Stimulated activated CD4-positive, alpha-beta T cell treated with anti-CD3 and anti-CD28 coated beads, Interleukin-12 subunit alpha, Interleukin-12 subunit beta, amount 100 ng/mL, for 4 hours (primary cell): ENCODE measurements around the gene LMF1.
"Not testable (repeated sequence)": the region's sequence is repeated elsewhere in the genome, so short reads cannot be mapped to it uniquely, and the experiment has no call there.

ENCODE experiments used
- DNase-seq: peaks from one replicate; pipeline ENCODE4 v3.0.0-alpha.2; 2020

The LMF1 gene

DNA sequence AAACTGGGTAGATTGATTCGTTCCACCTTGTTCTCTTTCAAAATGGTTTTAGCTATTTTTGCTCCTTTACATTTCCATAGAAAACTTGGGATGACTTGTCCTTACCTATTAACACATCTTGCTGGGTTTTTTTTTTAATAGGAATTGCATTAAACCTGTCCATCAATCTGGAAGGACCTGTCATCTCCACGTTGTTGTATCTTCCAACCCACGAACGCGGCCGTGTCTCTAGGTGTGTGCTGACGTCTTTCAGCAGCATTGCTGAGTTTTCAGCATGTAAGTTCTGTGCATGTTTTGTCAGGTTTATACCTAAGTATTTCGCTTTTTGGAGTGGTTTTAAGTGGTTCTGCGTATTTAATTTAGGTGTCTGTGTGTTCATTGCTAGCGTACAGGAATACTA, 109.9 kb downstream of the LMF1 start:
- DNase-seq: no peak

DNA sequence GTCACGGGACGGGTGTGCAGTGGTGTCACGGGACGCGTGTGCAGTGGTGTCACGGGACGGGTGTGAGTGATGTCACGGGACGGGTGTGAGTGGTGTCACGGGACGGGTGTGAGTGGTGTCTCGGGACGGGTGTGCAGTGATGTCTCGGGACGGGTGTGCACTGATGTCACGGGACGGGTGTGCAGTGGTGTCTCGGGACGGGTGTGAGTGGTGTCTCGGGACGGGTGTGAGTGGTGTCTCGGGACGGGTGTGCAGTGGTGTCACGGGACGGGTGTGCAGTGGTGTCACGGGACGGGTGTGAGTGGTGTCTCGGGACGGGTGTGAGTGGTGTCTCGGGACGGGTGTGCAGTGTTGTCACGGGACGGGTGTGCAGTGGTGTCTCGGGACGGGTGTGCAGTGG, 111.8 kb downstream of the LMF1 start:
- not testable (repeated sequence) for DNase-seq

DNA sequence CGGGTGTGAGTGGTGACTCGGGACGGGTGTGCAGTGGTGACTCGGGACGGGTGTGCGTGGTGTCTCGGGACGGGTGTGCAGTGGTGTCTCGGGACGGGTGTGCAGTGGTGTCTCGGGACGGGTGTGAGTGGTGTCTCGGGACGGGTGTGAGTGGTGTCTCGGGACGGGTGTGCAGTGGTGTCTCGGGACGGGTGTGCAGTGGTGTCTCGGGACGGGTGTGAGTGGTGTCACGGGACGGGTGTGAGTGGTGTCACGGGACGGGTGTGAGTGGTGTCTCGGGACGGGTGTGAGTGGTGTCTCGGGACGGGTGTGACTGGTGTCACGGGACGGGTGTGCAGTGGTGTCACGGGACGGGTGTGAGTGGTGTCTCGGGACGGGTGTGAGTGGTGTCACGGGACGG, 112.3 kb downstream of the LMF1 start:
- not testable (repeated sequence) for DNase-seq

DNA sequence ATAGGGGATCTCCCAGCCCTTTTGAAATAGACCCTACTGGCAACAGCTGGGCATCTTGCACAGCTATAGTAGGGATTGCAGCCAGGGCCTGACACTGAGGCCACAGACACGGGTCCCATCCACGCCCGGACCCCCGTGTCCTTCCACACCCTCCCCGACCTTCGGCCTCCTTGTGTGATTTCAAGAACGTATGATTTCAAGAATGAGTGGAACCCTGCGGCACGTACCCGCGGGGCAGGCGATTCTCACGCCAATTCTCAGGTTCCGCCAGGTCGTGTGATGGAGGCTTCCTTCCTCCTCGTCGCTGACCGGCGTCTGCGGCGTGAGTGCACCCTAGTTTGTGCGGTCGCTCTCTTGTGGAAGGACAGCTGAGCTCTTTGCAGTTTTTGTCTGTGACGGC, 114.0 kb downstream of the LMF1 start:
- no peak for DNase-seq

DNA sequence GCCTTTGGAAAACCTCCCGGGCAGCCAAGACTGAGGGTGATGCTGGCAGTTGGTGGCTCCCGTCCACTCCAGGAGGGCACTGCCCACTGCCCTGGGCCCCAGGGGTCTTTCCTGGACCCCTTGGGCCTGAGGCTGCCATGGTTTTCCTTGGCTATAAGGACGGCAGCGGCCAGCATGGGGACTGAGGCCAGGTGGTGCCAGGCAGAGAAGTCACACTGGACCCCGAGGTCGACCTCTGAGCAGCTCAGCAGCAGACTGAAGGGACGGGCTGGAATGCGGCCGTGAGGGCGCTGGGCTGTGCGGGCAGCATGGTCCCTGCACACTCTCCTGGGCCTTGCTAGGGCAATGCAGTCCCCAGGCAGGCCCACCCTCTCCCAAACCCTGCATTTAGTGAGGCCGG, 114.7 kb downstream of the LMF1 start:
- DNase-seq: no peak

DNA sequence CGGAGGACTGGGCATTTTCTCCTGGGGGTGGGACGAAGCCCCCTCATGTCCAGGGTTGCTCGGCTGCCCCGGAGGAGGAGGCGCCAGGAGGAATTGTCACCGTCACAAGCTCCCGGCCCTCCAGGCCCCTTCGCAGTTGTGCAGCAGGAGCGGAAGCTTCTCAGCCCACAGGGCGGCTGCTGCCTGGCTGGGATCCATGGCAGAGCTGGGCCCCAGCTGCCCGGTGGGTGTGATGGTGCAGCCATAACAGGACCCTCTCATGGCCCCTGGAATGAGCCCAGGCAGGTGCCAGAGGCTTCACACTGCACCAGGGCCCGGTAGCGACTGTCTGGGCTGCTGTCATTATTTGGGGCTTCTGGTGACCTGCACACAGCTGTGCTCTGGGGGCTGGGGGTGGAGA, 115.3 kb downstream of the LMF1 start:
- no peak for DNase-seq

DNA sequence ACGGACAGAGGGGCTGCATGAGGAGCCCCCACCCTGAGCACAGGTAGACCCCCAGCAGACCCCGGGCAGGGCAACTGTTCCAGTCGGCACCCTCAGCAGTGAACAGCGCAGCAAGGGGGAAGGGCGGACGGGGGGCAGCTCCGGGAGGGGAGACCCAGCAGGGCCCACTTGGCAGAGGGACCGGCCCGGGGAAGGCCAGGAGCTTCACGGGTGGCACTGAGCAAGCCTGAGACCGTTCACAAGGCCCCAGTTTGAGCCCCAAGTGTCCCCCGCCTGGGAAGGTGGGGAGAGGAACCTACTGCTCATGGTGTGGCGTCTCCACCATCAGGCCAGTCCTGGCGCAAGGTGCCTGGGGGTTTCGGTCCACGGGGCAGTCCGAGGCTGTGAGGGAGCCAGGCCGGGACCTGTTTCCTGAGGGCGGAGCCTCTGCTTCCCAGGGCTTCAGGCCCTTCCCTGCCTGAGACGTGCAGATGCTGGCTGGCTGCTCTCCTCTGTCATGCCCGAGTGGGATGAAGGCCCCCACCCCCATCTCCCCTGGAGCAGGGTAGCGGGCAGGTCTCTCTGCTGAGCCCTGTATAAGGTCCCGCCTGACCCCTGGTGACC, 115.9 kb downstream of the LMF1 start:
- no peak for DNase-seq

DNA sequence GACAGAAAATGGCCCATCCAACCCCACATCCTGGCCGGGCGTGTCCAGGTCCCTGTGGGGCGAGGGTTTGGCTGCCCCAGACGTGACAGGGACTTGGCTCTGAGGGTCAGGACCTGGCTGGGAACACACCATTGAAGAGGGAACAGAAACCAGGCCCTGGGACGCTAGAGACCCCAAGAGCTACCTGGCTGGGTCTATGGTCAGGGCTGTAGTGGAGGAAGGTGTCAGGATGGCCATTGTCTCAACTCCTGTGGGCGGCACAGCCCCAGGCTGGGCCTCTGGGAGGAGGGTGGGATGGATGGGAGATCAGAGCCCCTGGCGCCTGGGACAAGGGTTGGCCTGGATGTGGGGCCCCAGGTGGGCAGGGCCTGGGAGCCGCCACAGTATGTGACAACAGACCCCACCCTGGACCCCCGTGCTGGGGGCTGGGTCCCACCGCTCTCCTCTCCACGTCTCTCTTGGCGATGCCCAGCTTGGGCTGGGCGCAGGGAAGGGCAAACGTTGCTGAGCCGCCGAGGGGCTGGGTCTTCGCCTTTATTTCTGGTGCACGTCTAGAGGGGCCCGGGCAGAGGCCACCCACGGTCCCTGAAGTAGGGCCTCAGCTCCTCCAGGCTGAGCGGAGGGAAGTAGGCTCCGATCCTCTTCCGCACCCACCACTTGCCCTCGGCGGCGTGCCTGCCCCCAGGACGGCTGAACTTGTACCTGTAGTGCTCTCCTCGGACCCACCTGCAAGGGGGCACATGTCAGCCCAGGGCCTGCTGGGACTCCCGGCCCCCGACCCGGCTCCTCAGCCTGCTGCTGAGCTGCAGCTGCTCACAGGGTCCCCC, 116.6 kb downstream of the LMF1 start:
- DNase-seq: no peak

DNA sequence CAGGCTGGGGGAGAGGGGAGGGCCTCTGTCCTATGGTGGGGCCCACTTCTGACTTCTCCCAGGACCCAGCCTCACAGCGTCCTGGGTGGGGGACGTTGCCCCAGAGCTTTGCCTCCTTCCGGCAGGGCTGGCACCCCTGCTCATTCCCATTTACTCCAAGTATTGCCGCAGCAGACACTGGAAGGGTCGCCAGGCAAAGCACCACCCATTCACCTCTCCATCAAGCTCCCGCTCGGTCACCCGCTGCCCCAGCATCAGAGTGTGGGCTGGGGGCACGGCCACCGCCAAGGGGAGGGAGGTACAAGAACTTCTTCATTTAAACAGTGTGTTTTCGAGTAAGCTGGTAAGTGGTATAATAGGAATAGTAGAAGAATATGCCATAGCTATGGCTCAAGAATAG, 117.5 kb downstream of the LMF1 start:
- DNase-seq: no peak

DNA sequence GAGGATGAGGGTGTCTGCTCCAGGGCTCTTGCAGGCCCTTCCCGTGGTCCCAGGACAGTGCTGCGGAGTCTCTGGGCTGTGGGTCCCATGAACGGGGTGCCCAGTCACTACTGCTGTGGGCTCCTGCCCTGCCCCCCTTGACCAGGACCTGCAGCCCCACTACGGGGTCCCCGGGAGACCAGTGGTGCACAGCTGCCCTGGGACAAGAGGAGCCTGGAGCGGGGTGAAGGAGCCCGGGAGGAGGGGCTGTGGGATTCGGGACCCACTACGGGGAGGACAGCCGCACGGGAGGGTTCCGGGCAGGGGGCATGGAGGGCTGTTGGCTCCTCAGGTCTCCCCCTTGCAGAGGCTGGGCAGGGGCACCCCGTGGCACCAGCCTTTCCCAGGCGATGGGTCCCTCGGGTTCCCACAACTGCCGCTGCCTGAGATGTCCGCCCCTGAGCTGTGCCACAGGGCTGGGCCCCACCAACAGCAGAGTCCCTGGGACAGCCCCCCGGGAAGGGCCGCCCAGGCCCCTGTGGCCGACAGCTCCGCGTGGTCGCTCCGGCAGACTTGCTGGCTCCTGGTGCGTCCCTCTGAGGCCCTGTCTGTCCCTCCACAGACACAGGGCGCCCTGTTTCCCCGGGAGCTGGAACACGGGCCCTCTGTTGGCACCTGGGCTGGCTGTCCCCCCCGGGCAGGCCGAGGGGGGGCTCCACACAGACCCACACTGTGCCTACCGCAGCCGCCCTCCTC, 118.2 kb downstream of the LMF1 start:
- DNase-seq: no peak

DNA sequence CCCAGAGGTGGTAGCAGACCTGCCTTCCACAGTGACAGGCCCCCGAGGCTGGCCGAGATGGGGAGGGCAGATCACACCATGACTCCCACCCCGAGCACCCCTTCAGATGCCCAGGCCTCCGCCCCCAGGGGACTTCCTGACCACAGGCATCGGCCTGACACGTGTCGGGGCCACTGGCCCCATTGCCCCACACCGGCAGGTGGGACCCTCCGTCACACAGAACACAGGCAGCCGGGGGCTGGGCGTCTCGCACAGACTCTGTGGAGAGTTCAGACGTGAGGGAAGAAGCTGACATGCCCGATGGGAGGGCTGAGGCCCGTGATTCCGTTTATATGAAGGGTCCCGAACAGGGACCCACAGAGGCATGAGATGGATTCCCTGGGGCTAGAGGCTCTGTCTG, 118.9 kb downstream of the LMF1 start:
- DNase-seq: no peak

DNA sequence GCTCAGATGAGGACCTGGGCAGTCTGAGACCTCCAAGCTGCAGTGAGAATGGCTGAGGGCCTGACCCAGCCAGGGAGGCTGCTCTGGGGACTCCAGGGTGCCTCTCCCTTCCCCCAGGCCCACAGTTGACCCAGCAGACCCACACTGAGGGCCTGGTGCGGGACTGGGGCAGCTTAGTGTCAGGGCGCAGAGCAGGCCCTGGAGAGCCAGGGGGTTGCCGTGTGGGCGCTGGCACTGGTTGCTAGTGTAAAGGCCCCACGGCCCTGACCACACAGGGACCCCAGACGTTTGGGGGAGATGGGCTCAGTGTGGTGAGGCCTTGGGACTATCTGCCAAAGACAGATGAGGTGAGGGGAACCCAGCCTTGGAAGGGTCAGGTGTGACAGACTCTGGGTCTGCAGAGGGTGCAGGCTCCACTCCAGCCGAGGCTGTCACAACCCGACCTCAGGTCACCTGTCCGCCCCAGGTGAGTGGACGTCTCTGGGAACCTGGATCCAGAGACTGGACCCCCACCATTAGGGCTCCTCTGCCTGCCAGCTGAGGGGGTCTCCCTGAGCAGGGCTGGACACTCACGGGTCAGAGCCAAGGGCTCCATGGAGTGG, 119.5 kb downstream of the LMF1 start:
- no peak for DNase-seq

DNA sequence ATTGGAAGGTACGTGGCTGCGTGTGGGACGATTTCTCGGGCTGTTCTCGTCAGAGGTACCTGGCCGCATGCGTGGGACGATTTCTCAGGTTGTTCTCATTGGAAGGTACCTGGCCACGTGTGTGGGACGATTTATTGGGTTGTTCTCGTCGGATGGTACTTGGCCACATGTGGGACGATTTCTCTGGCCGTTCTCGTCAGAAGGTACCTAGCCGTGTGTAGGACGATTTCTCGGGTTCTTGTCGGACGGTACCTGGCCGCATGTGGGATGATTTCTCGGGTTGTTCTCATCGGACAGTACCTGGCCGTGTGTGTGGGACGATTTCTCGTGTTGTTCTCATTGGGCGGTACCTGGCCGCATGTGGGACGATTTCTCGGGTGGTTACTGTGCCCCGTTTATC, 120.1 kb downstream of the LMF1 start:
- DNase-seq: no peak

DNA sequence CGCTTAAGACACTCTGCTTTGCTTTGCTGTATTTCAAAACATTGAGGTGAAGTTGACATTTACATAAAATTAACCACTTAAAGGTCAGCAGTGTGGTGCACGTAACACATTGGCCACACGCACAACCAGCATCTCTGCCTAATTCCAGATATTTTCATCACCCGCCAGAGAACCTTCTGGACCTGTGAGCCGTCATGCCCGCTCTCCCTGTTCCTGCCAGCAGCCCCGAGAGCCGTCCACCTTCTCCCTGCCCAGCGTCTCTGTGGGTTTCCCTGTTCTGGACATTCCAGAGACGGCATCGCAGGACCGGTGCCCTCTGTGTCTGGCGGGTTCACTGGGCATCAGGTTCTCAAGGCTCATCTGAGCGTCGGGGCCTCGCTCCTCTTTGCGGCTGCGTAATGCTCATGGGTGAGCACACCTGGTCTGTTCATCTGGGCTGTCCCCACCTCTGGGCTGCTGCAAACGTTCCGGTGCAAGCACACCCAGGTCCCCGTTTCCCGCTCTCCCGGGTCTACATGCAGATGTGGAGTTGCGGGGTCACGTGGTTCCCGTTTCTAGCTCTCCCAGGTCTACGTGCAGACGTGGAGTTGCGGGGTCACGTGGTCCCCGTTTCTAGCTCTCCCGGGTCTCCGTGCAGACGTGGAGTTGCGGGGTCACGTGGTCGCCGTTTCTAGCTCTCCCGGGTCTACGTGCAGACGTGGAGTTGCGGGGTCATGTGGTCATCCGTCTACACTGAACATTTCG, 122.1 kb downstream of the LMF1 start:
- DNase-seq: no peak

DNA sequence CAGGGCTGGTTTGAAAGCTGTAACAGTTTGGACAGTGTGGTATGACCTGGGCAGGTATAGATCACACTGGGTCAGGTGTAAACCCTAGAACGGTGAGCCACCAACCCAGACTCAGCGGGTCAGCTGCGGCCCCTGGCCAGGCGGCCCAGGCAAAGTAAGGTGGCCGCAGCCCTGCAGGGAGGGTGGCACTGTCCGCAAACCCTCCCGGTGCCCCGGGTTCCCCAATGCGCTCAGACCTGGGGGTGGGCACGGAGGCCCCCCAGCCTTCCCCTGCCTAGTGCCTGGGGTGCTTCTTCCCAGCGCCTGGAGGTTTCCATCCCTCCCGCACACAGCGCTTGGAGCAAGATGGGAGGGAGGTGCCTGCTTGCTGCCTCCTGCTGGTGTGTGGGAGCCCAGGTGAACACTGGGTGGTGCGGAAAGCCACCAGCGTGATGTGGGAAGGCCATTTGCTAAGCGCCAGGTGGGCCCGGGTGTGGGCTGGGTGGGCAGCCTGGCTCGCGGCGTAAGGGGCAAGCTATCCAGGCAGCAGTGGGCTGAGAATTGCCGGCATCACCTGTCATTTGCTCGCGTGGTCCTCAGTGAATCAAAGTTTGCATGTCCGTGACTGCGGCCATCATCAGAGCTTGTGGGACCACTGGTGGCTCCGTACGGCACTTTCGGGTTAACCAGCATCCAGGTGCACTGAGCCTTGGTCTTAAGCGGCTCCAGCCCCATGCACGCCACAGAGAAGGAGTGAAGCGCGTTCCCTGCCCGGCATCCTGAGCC, 122.9 kb downstream of the LMF1 start:
- DNase-seq: no peak

DNA sequence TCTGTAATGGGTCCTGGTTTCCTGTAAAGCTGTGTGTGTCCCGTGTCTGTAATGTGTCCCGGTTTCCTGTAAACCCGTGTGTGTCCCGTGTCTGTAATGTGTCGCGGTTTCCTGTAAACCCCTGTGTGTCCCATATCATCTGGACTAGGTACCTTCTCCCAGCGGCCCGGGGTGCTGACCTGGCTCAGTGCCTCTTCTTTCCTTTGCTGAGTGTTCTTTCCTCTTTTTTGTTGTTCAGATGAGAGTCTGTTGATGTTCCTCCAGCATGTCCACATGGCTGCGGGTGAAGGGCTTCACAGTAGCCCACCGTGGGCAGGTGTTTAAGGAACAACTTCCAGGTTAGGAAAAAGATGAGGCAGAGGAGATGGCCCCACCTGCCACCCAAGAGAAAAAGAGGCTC, 123.6 kb downstream of the LMF1 start:
- DNase-seq: no peak

DNA sequence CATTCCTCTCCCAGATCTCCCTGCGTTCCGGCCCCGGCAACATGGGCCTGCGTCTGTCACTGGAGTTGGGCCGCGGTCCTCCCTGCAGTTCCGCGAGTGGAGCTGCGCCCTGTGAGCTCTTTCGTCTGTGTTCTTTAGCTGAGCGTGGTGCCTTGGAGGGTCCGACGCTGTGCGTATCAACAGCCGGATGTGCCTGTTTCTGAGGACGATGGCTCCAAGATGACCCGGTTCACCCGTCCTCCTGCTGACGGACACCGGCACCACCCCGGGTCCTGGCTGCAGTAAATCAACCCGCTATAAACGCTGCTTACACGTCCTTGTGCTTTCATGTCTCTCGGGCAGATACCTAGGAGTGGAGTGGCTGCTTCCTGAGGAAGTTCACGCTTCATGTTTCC, 125.4 kb downstream of the LMF1 start:
- no peak for DNase-seq

DNA sequence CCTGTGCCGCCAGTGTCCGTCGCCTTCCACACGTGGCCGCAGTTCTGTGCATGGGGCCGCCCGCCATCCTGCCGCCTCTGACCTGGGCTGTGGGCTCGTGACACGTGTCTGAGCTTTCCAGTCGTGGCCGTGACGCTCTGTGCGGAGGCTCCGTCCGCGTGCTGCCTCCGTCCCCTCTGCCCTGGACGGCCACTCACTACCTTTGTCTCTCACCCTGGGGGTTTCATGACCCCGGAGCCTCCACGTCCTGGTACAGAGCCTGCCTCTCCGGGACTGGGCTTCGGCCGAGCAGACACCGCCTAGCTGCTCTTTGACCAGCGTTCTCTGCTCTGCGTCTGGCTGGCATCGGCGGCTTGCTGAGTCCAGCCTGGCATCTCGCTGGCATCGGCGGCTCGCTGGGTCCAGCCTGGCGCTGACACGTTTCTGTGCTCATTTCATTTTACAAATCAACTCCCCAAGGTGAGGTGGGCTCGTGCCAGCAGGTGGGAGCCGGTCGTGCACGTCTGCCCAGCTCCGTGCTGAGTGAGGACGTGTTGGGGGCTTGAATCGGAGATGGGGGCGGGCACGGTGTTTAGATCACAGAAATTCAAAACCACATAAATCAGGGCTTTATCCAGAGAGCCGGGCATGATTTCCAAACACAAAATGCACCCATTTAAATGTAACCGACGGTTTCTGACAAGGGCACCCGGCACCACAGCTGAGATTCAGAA, 126.0 kb downstream of the LMF1 start:
- no peak for DNase-seq

DNA sequence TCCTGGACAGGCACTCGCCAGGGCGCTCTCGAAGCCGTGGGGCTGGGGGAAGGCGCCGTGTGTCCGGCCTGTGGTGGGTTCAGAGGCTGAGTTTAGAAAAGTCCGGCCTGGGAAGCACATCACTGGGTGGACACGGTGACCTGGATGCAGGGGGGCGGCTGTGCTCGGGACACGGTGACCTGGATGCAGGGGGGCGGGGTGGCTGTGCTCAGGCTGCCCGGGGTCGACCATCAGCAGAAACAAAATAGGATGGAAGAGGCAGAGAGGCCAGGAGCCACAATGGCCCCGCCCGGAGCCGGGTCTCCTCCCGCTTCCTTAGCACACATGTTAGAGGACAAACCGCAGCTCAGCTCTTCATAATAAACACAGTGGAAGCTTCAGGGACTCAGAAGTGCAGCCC, 127.0 kb downstream of the LMF1 start:
- no peak for DNase-seq

DNA sequence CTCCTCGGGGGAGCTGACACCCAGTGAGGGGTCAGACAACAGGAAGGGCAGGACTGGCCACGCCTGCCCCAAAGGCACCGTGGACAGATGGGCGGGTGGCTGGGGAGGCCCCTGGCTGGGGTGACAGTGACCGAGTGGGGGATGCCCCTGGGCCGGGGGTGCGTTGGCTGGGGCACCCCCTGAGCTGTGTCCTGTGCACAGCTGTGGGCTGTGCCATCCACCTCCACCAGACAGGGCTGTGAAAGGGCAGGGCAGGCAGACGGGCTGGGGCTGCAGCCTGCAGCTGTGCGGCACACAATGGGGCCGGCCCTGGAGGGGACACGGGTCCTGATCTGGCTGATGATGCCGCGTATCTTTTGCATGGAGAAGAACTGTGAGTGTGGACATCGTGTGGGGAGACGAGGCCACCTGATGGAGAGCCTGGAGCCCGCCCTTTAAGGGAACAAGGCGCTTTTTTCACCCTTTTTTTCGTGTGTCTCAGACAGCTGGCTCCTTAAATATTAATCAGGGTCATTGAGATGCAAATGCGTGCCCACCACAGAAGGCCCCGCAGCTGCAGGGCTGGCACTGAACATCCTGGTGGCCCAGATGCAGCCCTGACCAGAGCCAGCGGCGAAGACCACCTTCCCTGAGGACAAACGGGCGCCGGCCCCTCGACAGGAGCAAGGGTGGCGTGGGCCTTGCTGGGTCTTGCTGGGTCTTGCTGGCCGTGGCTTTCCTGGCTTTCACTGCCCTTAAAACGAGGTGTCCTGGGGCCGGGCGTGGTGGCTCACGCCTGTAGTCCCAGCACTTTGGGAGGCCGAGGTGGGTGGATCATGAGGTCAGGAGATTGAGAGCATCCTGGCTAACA, 127.8 kb downstream of the LMF1 start:
- no peak for DNase-seq

DNA sequence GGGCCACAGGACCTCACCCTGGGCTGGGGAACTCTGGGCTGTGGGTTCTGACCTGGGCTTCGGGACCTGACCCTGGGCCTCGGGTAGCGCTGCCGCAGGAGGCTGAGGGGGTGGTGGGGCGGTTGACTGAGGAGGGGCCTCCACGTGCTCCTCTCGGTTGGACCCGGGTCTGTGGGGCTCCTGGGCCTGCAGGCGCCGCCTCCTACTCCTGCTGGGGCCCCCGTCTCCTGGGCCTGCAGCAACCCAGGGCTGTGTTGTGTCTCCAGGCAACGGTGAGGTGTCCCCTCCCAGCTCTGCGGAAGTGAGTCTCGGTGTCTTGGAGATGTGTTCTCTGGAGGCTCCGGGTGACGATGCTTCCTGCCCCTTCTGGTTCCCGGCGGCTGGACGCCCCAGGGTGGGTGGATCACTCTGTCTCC, 128.7 kb downstream of the LMF1 start:
- DNase-seq: no peak
